Measurements from ENCODE around the gene SDR39U1. TPM values are rescaled to one million over a fixed set of nuclear protein-coding genes. Genes with fewer than 3 reads are reported as not detected.

The SDR39U1 gene
- polyA plus RNA-seq, 1 donor from 2014 or later, result 142 TPM

DNA sequence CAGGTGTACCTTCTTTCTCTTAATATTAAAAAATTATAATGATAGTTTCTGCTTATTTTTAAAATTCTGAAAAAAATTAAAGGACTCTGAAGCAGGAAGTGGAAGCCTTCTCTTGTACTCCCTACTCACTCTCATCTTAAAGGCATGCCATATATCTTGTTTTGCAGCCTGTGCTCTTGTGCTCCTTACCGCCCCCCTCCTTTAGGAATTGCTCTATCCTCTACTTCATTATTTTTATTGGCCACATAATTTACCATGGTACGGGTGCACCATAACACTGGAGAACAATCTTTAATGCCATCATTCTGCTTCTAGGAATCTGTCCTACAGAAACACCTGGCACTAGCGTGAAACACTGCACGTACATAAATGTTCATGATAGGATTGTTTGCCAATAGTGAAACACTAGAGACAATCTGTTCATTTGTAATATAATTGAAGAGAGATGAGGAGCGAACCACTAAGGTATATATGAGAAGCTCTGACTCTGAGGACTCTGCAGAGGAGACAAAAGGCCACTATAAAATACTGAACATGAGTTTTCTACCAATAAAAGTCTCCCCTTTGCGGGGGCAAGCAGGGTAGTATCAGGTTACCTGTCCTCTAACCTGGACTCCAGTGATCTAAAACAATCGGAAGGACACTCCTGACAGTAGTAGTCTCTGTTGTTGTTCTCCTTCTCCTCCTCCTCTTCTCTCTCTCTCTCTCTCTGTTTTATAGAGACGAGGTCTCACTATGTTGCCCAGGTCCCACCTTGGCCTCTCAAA is 50.1 kb downstream of the SDR39U1 start:
- H2AFZ ChIP-seq (ENCODE audit: low read depth, low read length), result no peak overlapping the region

GRCh38 chr14:24390701-24391468 is 51.7 kb downstream of the SDR39U1 start:
- H3F3A ChIP-seq (ENCODE audit: insufficient read depth, low read length, poor library complexity, severe bottlenecking), result no peaks in the 10 kb centered on the region
- no peak overlapping the region for H2AFZ ChIP-seq (ENCODE audit: low read depth, low read length)
- no peaks in the 10 kb centered on the region for H4K20me1 ChIP-seq (ENCODE audit: insufficient read depth)
- no peaks in the 10 kb centered on the region for H3K9me3 ChIP-seq (ENCODE audit: low read length)
- no peaks in the 10 kb centered on the region for H3K27me3 ChIP-seq (ENCODE audit: insufficient read depth, low read depth, low read length)
- TF ChIP-seq TAF1 (IDR thresholded peaks at IDR 0.05; ENCODE audit: low read depth) (no peak), POLR2AphosphoS5 (IDR thresholded peaks at IDR 0.05) (no peak), RAD21 (conservative IDR thresholded peaks at IDR 0.05) (no peak), EP300 (conservative IDR thresholded peaks at IDR 0.05; ENCODE audit: poor library complexity, severe bottlenecking) (no peak)
- no peaks in the 10 kb centered on the region for H3K79me2 ChIP-seq (replicated peaks; ENCODE audit: insufficient read depth, low read length)
- H3K9ac ChIP-seq (ENCODE audit: low read length), result no peak overlapping the region
- no peak overlapping the region for H3K27ac ChIP-seq (ENCODE audit: low read length)
- H3K36me3 ChIP-seq (ENCODE audit: insufficient read depth, low read length), result no peaks in the 10 kb centered on the region
- no peak overlapping the region for H3K4me2 ChIP-seq (ENCODE audit: low read length)
- H3K4me3 ChIP-seq (ENCODE audit: low read length), result no peak overlapping the region
- no peaks in the 10 kb centered on the region for H3K9me2 ChIP-seq (ENCODE audit: insufficient read depth, low read length)

More for the DNA sequence above, 50.1 kb downstream of the SDR39U1 start:
- H3K9ac ChIP-seq (ENCODE audit: low read length), result no peak overlapping the region
- no peak overlapping the region for H3K4me3 ChIP-seq (ENCODE audit: low read length)
- H4K20me1 ChIP-seq (ENCODE audit: insufficient read depth), result no peaks in the 10 kb centered on the region
- H3K36me3 ChIP-seq (ENCODE audit: insufficient read depth, low read length), result no peaks in the 10 kb centered on the region
- no peaks in the 10 kb centered on the region for H3K9me3 ChIP-seq (ENCODE audit: low read length)
- TF ChIP-seq SMC3 (conservative IDR thresholded peaks at IDR 0.05; ENCODE audit: poor library complexity), result no peak
- TF ChIP-seq TAF1 (IDR thresholded peaks at IDR 0.05; ENCODE audit: low read depth), result no peak
- no peak for TF ChIP-seq RAD21 (conservative IDR thresholded peaks at IDR 0.05)
- no peak for TF ChIP-seq EP300 (conservative IDR thresholded peaks at IDR 0.05; ENCODE audit: poor library complexity, severe bottlenecking)
- no peak for TF ChIP-seq REST (IDR thresholded peaks at IDR 0.05; ENCODE audit: borderline replicate concordance)
- no peak for TF ChIP-seq POLR2AphosphoS5 (IDR thresholded peaks at IDR 0.05)
- TF ChIP-seq, protein P1, sequence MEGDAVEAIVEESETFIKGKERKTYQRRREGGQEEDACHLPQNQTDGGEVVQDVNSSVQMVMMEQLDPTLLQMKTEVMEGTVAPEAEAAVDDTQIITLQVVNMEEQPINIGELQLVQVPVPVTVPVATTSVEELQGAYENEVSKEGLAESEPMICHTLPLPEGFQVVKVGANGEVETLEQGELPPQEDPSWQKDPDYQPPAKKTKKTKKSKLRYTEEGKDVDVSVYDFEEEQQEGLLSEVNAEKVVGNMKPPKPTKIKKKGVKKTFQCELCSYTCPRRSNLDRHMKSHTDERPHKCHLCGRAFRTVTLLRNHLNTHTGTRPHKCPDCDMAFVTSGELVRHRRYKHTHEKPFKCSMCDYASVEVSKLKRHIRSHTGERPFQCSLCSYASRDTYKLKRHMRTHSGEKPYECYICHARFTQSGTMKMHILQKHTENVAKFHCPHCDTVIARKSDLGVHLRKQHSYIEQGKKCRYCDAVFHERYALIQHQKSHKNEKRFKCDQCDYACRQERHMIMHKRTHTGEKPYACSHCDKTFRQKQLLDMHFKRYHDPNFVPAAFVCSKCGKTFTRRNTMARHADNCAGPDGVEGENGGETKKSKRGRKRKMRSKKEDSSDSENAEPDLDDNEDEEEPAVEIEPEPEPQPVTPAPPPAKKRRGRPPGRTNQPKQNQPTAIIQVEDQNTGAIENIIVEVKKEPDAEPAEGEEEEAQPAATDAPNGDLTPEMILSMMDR (IDR thresholded peaks at IDR 0.05; ENCODE audit: poor library complexity, severe bottlenecking), result no peak
- no peak for TF ChIP-seq EZH2 (IDR thresholded peaks at IDR 0.05; ENCODE audit: borderline replicate concordance, insufficient read depth, low read length, poor library complexity, severe bottlenecking)
- no peak for TF ChIP-seq MXI1 (conservative IDR thresholded peaks at IDR 0.05; ENCODE audit: poor library complexity, severe bottlenecking)
- H3K79me2 ChIP-seq (replicated peaks; ENCODE audit: insufficient read depth, low read length), result no peaks in the 10 kb centered on the region
- no peak overlapping the region for H3K4me2 ChIP-seq (ENCODE audit: low read length)
- H3K27ac ChIP-seq (ENCODE audit: low read length), result no peak overlapping the region
- H3F3A ChIP-seq (ENCODE audit: insufficient read depth, low read length, poor library complexity, severe bottlenecking), result no peaks in the 10 kb centered on the region
- H3K9me2 ChIP-seq (ENCODE audit: insufficient read depth, low read length), result no peaks in the 10 kb centered on the region
- H3K27me3 ChIP-seq (ENCODE audit: insufficient read depth, low read depth, low read length), result no peaks in the 10 kb centered on the region

Other genes starting within 250 kb of the SDR39U1 start
- gene TM9SF1, start 247.3 kb downstream of the SDR39U1 start, polyA plus RNA-seq, result 25.1 and 34.2 TPM in 2 replicates
- 0.17 TPM in 1 of 2 replicates, not detected in the other for gene TSSK4, start 237.1 kb downstream of the SDR39U1 start, polyA plus RNA-seq
- 55.3 and 67.6 TPM in 2 replicates for gene CHMP4A, start 229.3 kb downstream of the SDR39U1 start, polyA plus RNA-seq
- 94.2 and 116 TPM in 2 replicates for gene MDP1, start 226.7 kb downstream of the SDR39U1 start, polyA plus RNA-seq
- 406 and 431 TPM in 2 replicates for gene NEDD8, start 210.4 kb downstream of the SDR39U1 start, polyA plus RNA-seq
- gene GMPR2, start 209.8 kb downstream of the SDR39U1 start, polyA plus RNA-seq, result 132 and 403 TPM in 2 replicates
- 103 and 120 TPM in 2 replicates for gene TINF2, start 200.2 kb downstream of the SDR39U1 start, polyA plus RNA-seq
- gene TGM1, start 179.6 kb downstream of the SDR39U1 start, polyA plus RNA-seq, result 3.6 and 7.5 TPM in 2 replicates
- gene RABGGTA, start 171.2 kb downstream of the SDR39U1 start, polyA plus RNA-seq, result 28.8 and 33.2 TPM in 2 replicates
- 5.5 and 6.9 TPM in 2 replicates for gene DHRS1, start 143.0 kb downstream of the SDR39U1 start, polyA plus RNA-seq
- 13.0 and 19.5 TPM in 2 replicates for gene NOP9, start 142.9 kb downstream of the SDR39U1 start, polyA plus RNA-seq
- gene CIDEB, start 134.8 kb downstream of the SDR39U1 start, polyA plus RNA-seq, result not detected in 2 replicates
- 3.4 and 5.0 TPM in 2 replicates for gene LTB4R2, start 132.6 kb downstream of the SDR39U1 start, polyA plus RNA-seq
- gene LTB4R, start 131.3 kb downstream of the SDR39U1 start, polyA plus RNA-seq, result 4.3 and 5.2 TPM in 2 replicates
- not detected in 2 replicates for gene ADCY4, start 107.7 kb downstream of the SDR39U1 start, polyA plus RNA-seq
- not detected in 2 replicates for gene RIPK3, start 102.8 kb downstream of the SDR39U1 start, polyA plus RNA-seq
- gene NFATC4, start 74.6 kb downstream of the SDR39U1 start, polyA plus RNA-seq, result 0.22 and 0.48 TPM in 2 replicates
- gene NYNRIN, start 43.8 kb downstream of the SDR39U1 start, polyA plus RNA-seq, result 5.7 and 9.1 TPM in 2 replicates
- gene CBLN3, start 13.1 kb downstream of the SDR39U1 start, polyA plus RNA-seq, result not detected in 2 replicates
- gene KHNYN, start 12.8 kb downstream of the SDR39U1 start, polyA plus RNA-seq, result 0.53 and 0.92 TPM in 2 replicates
- gene CMA1, start 65.5 kb upstream of the SDR39U1 start, polyA plus RNA-seq, result not detected in 2 replicates
- not detected in 2 replicates for gene CTSG, start 133.5 kb upstream of the SDR39U1 start, polyA plus RNA-seq
- not detected in 2 replicates for gene GZMH, start 166.9 kb upstream of the SDR39U1 start, polyA plus RNA-seq
- gene GZMB, start 191.4 kb upstream of the SDR39U1 start, polyA plus RNA-seq, result not detected in 2 replicates

Data from neural cell (in vitro differentiated cells).